Aorta (tissue), 5 donors: ENCODE results near the gene LAMA3. TPM values are rescaled to one million over a fixed set of nuclear protein-coding genes. Genes with fewer than 3 reads are reported as not detected.

Source experiments
- ATAC-seq: fragments of 200-7000 bp; cut with Tn5 transposase; one replicate; pipeline ENCODE4 v1.9.1; 2022; ENCODE audit warnings: moderate library complexity; ENCODE audit not compliant: low FRiP score
- DNase-seq, 2 donors: peaks; one replicate each; pipeline ENCODE4 v3.0.0-alpha.2; 2020
- H3K27ac ChIP-seq, 2 donors: one replicate each; pipeline ENCODE4 v1.5.1; 2013; ENCODE audit warnings: low read length in 2 of 2, mild to moderate bottlenecking in 2 of 2, moderate library complexity in 2 of 2, control low read depth in 1 of 2, inconsistent platforms in 1 of 2, low read depth in 1 of 2
- H3K27me3 ChIP-seq, 2 donors: one replicate each; pipeline ENCODE4 v1.6.1; 2013; ENCODE audit warnings: control low read depth in 1 of 2, low read length in 1 of 2, mild to moderate bottlenecking in 1 of 2, moderate library complexity in 1 of 2; ENCODE audit not compliant: insufficient read depth in 2 of 2, control insufficient read depth in 1 of 2
- H3K36me3 ChIP-seq, 2 donors: one replicate each; pipeline ENCODE4 v1.6.1; 2013; ENCODE audit warnings: control low read depth in 1 of 2, low read length in 1 of 2, mild to moderate bottlenecking in 1 of 2; ENCODE audit not compliant: insufficient read depth in 2 of 2, control insufficient read depth in 1 of 2
- H3K4me1 ChIP-seq, 2 donors: one replicate each; pipeline ENCODE4 v1.6.1; 2013; ENCODE audit warnings: low read length in 2 of 2, control low read depth in 1 of 2, mild to moderate bottlenecking in 1 of 2, moderate library complexity in 1 of 2; ENCODE audit not compliant: insufficient read depth in 2 of 2, control insufficient read depth in 1 of 2
- H3K4me3 ChIP-seq, 2 donors: one replicate each; pipeline ENCODE4 v1.5.1; 2013; ENCODE audit warnings: low read length in 2 of 2, control low read depth in 1 of 2, mild to moderate bottlenecking in 1 of 2
- H3K9me3 ChIP-seq: one replicate; pipeline ENCODE4 v1.6.1; 2013; ENCODE audit warnings: mild to moderate bottlenecking, low read length; ENCODE audit not compliant: control insufficient read depth
- WGBS, 2 donors: extraction: QIAGEN DNeasy Blood & Tissue Kit; methylation state at CpG; one replicate each; pipeline ENCODE4 v1.1.7; 2013; 5-methylcytosine and 5-hydroxymethylcytosine counted together
- intact Hi-C, 2 donors: fragments of 100-400 bp; cut with DNase I; formaldehyde crosslinking; loops; one replicate each; pipeline versions ENCODE4 v1.14.2 to v1.15.0; 2022
- polyA plus RNA-seq, 2 donors: library from polyadenylated mRNA; stranded (reverse); fragments of 200-250 nt; gene quantifications; one replicate each; pipeline ENCODE4 v1.2.3, GENCODE V29; 2013
- total RNA-seq, 2 donors: library from RNA; stranded (reverse); fragmentation: NEBNext Ultra II Directional; extraction: Animal tissue kit (Norgen Biotek cat#: 25700); gene quantifications; one replicate each; pipeline ENCODE4 v1.2.1, GENCODE V29; 2021
- donor health status: healthy with polysubstance abuse.
- donor health status: Bipolar disorder and iron deficiency.
- donor health status: DM: no; HTN: no; CAD: no.
- donor health status: DM: no; HTN: no; CAD: no.
- donor health status: DM: yes; HTN: yes; CAD: no.

Gene LAMA3
- total and polyA plus RNA-seq, 4 donors: 3.4 to 29.0 (median 17.6) TPM

DNA sequence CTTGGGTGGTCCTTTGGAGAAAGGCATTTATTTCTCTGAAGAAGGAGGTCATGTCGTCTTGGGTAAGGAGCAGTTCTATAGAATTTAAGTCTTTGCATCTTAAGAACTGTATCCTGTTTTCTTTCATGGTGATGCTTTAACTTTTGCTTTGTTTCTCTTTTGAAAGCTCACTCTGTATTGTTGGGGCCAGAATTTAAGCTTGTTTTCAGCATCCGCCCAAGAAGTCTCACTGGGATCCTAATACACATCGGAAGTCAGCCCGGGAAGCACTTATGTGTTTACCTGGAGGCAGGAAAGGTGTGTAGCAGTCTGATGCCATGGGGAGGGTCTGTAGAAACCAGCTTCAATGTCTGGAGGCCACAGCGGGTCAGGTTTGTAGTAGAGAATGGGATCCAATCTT is 260.6 kb downstream of the LAMA3 start:
- Histone ChIP-seq H3K36me3 (no peaks in the 10 kb centered on the region), H3K4me3 (no peak overlapping the region), H3K27me3 (no peaks in the 10 kb centered on the region), H3K9me3 (no peaks in the 10 kb centered on the region), H3K4me1 (no peaks in the 10 kb centered on the region), H3K27ac (no peak overlapping the region)
- DNase-seq (no peak), ATAC-seq (no peak)
- WGBS, 2 donors: 83 to 85% methylated on average over 5 of the region's 5 CpGs
- intact Hi-C loops: no loop called here

DNA sequence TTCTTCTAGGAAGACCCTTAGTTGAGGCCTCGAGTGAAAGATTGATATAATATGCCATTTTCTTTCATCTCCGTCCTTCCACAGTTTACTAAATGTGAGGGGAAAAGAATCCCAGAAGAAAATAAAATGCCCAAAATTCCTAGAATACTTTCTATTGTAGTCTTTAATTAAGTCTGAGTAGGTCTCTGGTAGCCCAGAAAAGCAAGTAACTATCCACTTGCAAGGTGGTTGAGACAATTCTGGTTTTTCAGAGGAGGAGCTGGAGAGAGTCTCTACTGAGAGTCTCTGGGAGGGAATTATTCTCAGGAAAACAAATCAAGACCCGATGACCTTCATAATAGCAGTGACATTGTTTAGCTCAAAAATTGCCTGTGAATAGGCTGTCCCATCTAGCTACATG is 261.4 kb downstream of the LAMA3 start:
- Histone ChIP-seq H3K9me3 (no peaks in the 10 kb centered on the region), H3K27me3 (no peaks in the 10 kb centered on the region), H3K27ac (no peak overlapping the region), H3K36me3 (no peaks in the 10 kb centered on the region), H3K4me1 (no peaks in the 10 kb centered on the region), H3K4me3 (no peak overlapping the region)
- ATAC-seq (no peak), DNase-seq (no peak)
- intact Hi-C loops: no loop called here
- WGBS, 2 donors: 75 to 85% methylated on average over 3 of the region's 3 CpGs

DNA sequence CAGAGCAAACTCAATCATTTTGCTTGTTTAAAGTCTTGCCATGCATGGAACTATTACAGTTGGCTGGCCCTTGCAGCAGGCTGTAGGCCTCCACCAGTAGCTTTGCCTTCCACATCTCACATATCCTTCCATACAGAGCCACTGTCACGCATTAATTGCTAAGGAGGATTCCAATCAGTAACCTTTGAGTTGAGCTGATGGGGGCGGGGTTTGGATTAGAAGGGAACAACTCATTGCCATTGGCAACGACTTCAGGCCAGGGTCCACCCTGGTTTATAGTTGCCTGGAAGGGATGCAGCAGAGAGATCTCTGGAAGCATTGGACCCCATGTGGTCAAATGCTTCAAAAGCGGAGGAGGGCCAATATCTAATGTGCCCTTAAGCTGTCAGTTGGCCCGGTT is 262.0 kb downstream of the LAMA3 start:
- 87 to 88% methylated on average over 5 of the region's 5 CpGs for WGBS, 2 donors
- H3K27ac ChIP-seq: no peak overlapping the region
- no peaks in the 10 kb centered on the region for H3K4me1 ChIP-seq
- intact Hi-C loops: no loop called here
- H3K36me3 ChIP-seq: no peaks in the 10 kb centered on the region
- H3K9me3 ChIP-seq: no peaks in the 10 kb centered on the region
- H3K4me3 ChIP-seq: no peak overlapping the region
- H3K27me3 ChIP-seq: no peaks in the 10 kb centered on the region
- DNase-seq (no peak), ATAC-seq (no peak)

DNA sequence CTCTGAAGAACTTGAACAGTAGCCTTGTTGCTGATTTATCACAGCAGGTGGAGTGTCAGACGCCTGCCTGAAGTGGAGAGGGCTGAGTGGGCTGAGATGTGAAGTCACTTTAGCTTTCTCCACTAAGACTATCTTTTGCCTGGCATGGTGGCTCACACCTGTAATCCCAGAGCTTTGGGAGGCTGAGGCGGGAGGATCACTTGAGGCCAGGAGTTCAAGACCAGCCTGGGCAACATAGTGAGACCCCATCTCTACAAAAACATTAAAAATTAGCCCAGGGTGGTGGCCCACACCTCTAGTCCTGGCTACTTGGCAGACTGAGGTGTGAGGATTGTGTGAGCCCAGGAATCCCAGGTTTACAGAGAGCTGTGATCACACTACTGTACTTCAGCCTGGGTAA is 264.7 kb downstream of the LAMA3 start:
- H3K4me3 ChIP-seq: no peak overlapping the region
- H3K27me3 ChIP-seq: no peaks in the 10 kb centered on the region
- no peaks in the 10 kb centered on the region for H3K4me1 ChIP-seq
- intact Hi-C loops: no loop called here
- H3K9me3 ChIP-seq: no peaks in the 10 kb centered on the region
- DNase-seq (no peak), ATAC-seq (no peak)
- WGBS, 2 donors: 97 to 98% methylated on average over 2 of the region's 2 CpGs
- no peak overlapping the region for H3K27ac ChIP-seq
- no peaks in the 10 kb centered on the region for H3K36me3 ChIP-seq

DNA sequence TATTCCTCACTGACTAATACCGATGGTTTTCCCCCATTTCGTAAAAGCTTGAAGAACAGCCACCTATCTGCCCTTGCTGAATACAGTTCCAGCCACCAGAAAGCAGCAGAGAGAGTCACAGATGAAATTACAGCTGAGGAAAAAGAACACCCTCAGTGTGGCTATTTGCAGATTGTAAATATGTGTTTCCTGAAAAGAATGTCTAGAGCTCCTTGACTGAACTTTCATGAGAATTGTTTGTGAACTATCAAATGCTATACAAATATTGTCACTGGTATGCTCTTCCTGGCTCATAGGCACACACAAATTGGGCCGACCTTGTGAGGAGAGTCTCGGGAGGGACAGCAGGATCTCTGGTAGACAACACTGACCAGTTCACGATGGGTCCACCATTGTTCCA is 267.2 kb downstream of the LAMA3 start:
- no peak overlapping the region for H3K27ac ChIP-seq
- no peaks in the 10 kb centered on the region for H3K9me3 ChIP-seq
- 94 to 97% methylated on average over 5 of the region's 5 CpGs for WGBS, 2 donors
- no peak overlapping the region for H3K4me3 ChIP-seq
- no peak for DNase-seq
- H3K36me3 ChIP-seq: no peaks in the 10 kb centered on the region
- no peaks in the 10 kb centered on the region for H3K27me3 ChIP-seq
- H3K4me1 ChIP-seq: no peaks in the 10 kb centered on the region
- intact Hi-C loops: no loop called here
- ATAC-seq: no peak

DNA sequence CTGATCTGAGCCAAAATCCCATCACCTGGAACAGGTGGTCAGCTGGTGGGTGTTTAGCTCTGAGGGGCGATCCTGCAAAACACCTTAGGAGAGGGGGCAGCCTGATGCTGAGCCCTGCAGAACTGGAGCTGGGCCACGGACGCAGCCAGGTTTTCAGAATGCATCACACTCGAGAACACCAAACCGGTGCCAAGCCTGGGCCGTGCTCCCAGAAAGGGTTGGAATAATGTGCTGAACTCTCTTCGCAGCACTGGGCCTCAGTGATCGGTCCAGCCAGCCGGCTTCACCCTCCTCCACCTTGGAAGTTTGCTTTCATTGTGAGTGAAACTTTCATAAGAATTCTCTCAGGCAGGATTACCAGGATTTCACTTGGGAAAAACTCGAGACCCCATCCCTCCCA is 268.8 kb downstream of the LAMA3 start:
- ATAC-seq (peak; percentile 76), DNase-seq (peak; percentile 89 to 90)
- H3K9me3 ChIP-seq: no peaks in the 10 kb centered on the region
- H3K27ac ChIP-seq: no peak overlapping the region
- no peaks in the 10 kb centered on the region for H3K4me1 ChIP-seq
- no peaks in the 10 kb centered on the region for H3K36me3 ChIP-seq
- intact Hi-C loops: no loop called here
- H3K27me3 ChIP-seq: no peaks in the 10 kb centered on the region
- 9 to 12% methylated on average over 10 of the region's 10 CpGs for WGBS, 2 donors
- no peak overlapping the region for H3K4me3 ChIP-seq

DNA sequence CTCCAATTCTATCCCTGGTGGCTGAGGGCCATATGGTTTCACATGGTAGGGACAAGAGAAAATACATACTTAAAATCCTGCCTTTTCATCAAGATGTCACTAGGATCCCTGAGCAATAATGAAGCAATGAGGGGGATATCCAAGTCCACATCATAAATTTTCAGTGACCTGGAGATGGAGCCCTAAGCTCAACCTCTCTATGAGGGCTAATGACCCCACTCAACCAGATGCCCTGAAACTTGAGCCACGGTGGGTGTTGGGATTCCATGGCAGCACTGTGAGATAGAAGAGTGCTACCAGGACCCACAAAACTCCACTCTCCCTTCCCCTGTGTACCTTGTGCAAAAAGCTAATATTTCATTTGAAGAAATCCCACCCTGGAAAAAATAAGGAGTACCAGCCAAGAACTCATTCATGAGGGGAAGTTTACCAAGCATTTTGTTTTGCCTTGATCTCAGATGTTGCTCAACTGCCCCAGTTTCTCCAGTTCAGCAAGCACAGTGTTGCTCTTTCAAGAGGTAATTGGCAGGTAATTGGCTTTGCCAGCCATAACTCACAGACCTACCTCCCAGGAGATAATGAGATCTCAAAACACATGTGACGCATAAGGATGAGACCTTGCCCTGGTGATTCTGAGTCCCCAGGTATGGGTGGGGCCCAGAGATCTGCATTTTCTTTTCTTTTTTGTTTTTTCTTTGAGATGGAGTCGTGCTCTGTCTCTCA is 274.4 kb downstream of the LAMA3 start:
- ATAC-seq (no peak), DNase-seq (no peak)
- 86 to 91% methylated on average over 3 of the region's 3 CpGs for WGBS, 2 donors
- Histone ChIP-seq H3K36me3 (no peaks in the 10 kb centered on the region), H3K4me3 (no peak overlapping the region), H3K4me1 (no peaks in the 10 kb centered on the region), H3K27ac (no peak overlapping the region), H3K27me3 (no peaks in the 10 kb centered on the region), H3K9me3 (no peaks in the 10 kb centered on the region)
- intact Hi-C loops: no loop called here

DNA sequence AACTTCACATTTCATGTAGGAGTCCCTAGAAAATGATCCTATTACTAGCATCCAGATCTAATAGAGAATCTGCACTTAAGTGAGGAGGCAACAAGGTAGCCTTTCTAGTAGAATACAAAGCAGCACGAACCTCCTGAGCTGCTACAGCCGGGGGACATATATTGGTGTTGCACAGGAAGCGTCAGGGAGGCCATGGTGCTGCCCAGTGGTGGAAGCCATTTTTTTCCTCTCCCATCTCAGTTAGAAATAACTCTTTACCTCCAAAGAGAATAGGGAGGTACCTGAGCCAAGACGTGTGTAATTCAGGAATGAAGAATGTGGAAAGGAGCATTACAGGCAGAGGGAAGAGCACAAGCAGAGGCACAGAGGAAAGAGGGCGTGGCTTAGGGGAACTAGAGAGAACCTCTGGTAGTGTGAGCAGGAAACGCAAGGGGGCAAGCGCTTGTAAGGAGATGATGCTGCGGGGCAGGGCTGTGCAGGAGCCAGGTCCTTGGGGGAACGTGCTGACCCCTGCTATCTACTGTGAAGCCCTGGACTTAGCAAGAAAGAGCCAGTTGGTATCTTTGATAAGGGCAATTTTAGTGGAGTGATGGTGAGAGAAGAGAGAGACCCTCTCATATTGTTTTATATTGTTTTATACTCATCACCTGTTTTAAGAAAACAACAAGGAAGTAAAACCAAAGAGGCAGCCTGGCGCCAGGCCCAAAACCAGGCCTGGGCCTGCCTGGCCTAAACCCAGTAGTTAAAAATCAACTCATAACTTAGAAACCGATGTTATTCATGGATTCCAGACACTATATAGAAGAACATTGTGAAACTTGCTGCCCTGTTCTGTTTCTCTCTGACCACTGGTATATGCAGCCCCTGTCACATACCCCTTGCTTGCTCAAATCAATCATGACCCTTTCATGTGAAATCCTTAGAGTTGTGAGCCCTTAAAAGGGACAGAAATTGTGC is 275.3 kb downstream of the LAMA3 start:
- no peaks in the 10 kb centered on the region for H3K27me3 ChIP-seq
- 88% methylated on average over 11 of the region's 11 CpGs for WGBS, 2 donors
- no peak for DNase-seq
- no peak overlapping the region for H3K27ac ChIP-seq
- no peak for ATAC-seq
- H3K36me3 ChIP-seq: no peaks in the 10 kb centered on the region
- no peaks in the 10 kb centered on the region for H3K9me3 ChIP-seq
- no peak overlapping the region for H3K4me3 ChIP-seq
- no peaks in the 10 kb centered on the region for H3K4me1 ChIP-seq
- intact Hi-C loops: no loop called here

DNA sequence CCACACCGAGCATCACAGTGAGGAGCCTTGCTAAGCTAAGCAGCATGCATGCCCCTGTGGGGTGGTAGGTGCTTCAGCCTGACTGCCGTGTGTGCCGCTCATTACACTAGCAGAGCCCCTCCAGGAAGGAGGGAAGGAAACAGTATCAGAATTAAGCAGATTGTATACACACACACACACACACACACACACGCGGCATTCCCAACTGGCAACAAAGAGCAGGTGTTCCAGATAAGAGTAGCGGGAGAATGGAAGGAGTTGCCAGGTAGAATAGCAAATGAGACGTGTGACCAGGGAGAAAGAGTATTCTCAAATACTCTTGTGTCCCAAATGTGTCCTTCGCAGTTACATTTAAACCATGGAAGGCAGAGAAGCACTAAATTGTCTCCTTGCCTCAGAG is 277.7 kb downstream of the LAMA3 start:
- WGBS, 2 donors: 92 to 93% methylated on average over 8 of the region's 8 CpGs
- DNase-seq (no peak), ATAC-seq (no peak)
- H3K27ac ChIP-seq: no peak overlapping the region
- no peak overlapping the region for H3K4me3 ChIP-seq
- no peaks in the 10 kb centered on the region for H3K36me3 ChIP-seq
- intact Hi-C loops: no loop called here
- H3K4me1 ChIP-seq: no peaks in the 10 kb centered on the region
- H3K27me3 ChIP-seq: no peaks in the 10 kb centered on the region
- H3K9me3 ChIP-seq: no peaks in the 10 kb centered on the region
